ENCODE data around the gene SCARB1.

Gene SCARB1

GRCh38 chr12:124861898-124862676 lies 1.6 kb downstream of the SCARB1 start:
- no peak for DNase-seq

- no peak for DNase-seq
Observed at GRCh38 chr12:124861492-124861891, 2.2 kb downstream of the SCARB1 start.

GRCh38 chr12:124857921-124858461 lies 5.7 kb downstream of the SCARB1 start:
- DNase-seq = no peak

- no peak for DNase-seq
Observed at GRCh38 chr12:124856842-124857178, 6.9 kb downstream of the SCARB1 start.

- no peak for DNase-seq
Observed at GRCh38 chr12:124856132-124856841, 7.4 kb downstream of the SCARB1 start.

GRCh38 chr12:124855275-124855957 lies 8.2 kb downstream of the SCARB1 start:
- DNase-seq = no peak

DNA sequence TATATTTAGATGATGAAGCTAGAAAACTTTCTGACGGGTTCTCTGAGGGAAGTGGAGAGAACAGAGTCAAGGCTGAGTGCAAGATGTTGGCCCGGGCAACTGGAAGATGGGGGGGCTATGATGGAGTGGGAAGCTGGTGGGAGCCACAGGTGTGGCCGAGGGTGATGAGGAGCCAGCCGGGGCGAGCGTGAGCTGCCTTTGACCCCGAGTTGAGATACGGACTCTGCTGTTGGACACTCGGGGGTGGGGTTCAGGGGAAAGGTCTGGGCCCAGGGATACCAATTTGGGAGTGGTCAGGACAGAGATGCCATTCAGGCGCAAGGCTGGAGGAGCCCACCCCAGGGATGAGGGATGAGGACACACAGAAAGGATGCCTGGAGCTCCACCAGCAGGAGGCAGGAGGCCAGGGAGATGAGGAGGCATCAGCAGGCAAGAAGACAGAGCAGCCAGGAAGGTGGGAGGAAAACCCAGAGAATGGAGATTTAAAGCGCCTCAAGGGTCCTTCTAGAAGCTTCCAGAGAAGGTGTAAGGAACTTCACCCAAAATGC lies 9.0 kb downstream of the SCARB1 start:
- DNase-seq = no peak

DNA sequence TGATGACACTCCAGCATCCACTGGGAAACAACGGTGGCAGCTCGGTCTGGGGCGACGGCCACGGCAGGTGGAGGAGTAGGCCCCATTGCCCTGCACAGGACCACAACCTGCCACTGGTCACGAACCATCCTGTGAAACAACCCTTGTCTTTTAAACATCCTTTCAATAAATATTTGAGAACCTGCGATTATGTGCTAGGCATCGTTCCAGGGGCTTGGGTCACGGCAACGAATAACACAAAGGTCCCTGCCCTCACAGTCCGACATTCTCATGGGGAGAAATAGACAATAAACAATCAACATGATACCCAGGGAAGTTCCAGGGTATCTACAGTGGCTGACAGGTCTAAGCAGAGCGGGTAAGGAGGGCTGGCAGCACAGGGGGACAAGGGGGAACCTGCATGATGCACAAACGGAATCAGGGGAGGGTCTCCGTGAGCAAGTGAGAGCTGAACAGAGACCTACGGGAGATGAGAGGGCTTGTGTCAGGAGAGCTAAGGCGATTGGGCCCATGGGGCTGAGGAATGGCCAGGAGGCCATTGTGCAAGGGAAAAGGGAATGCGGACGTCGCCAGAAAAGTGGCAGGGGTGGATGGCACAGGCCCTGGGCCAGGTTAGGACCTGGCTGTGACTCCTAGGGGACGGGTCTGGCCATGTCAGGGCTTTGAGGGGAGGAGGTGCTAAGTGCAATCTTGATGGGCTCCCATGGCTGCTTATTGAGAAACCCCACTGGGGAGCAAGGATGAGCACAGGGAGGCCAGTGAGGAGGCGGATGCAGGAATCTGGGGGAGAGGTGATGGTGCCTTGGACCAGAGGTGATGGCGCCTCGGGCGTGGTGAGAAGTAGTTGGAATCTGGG lies 9.7 kb downstream of the SCARB1 start:
- DNase-seq = no peak

DNA sequence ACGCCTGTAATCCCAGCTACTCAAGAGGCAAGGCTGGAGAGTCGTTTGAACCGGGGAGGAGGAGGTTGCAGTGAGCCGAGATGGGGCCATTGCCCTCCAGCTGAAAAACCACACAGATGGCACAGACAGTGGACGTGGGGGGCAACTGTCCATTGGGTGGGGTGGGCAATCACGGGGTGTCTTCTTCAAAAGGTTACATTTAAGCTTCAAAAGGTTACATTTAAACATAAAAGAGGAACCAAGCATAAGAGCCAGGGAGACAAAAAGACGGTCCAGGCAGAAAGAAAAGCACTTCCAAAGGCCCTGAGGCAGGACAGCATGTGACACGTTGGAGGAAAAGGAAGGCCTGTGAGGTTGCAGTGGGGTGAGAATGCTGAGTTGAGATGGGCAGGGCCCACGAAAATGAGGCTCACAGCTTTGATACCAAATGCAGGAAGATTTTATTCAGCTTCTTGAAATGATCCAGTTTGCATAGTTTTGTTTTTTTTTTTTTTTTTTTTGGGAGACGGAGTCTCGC lies 10.7 kb downstream of the SCARB1 start:
- no peak for DNase-seq

GRCh38 chr12:124852329-124852831 lies 11.3 kb downstream of the SCARB1 start:
- no peak for DNase-seq

DNA sequence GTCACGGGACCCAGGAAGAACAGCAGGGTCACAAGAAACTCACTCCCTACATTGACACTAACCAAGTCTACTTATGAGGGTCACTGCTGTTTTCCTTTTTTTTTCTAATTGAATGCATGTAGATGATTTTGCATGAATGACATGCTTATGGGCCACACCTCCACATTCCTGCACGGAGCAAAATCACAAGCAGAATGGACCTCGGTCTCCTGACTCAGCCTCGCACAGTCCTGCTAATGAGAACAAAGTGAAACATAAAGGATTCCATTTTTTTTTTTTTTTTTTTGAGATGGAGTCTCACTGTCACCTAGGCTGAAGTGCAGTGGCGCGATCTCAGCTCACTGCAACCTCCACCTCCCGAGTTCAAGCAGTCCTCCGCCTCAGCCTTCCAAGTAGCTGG lies 12.3 kb downstream of the SCARB1 start:
- DNase-seq = no peak

- no peak for DNase-seq
Observed at GRCh38 chr12:124849382-124849781, 14.3 kb downstream of the SCARB1 start.

GRCh38 chr12:124848621-124849380 lies 14.9 kb downstream of the SCARB1 start:
- no peak for DNase-seq

DNA sequence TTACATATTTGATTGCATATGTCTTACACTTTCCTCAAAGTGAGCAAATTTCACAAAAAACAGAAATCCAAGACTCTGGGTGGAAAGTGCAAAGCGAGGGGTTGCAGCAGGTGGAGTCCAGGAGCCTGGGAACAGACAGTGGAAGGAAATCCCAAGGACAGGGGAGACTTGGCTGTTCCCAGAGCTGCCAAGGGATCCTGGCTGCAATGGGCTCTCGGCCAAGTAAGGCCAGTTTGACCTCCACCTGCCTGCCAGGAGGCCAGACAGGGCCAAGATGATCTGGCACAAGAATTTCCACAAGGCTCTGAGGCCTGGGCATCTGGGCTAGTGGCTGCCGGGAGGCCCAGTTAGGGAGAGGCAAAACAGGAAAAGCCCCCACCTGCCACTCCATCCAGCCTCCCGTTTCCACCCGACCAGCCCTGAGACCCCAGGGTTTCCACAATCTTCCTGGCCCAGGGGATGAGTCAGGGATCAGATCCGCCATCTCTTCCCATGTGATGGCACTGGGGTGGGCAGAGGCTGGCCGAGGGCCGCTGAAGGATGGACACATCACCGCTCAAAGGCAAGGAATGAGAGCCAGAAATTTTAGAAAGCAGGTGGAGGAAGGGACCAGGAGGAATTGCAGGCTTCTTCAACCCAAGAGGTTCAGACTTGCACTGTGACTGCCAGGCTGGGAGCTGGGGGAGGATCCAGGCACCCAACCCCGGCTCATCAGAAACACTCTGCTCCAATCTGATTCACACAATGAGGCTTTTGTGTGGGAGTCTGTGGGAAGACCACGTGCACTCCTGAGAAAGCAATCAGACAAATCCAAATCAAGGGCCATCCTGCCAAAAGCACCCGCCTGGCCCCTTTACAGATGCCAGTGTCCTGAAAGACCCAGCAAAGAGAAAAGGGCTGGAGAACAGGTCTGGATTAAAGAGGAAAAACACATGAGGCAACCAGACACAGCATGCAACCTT lies 16.3 kb downstream of the SCARB1 start:
- DNase-seq = no peak

- no peak for DNase-seq
Observed at GRCh38 chr12:124844411-124845397, 19.0 kb downstream of the SCARB1 start.

DNA sequence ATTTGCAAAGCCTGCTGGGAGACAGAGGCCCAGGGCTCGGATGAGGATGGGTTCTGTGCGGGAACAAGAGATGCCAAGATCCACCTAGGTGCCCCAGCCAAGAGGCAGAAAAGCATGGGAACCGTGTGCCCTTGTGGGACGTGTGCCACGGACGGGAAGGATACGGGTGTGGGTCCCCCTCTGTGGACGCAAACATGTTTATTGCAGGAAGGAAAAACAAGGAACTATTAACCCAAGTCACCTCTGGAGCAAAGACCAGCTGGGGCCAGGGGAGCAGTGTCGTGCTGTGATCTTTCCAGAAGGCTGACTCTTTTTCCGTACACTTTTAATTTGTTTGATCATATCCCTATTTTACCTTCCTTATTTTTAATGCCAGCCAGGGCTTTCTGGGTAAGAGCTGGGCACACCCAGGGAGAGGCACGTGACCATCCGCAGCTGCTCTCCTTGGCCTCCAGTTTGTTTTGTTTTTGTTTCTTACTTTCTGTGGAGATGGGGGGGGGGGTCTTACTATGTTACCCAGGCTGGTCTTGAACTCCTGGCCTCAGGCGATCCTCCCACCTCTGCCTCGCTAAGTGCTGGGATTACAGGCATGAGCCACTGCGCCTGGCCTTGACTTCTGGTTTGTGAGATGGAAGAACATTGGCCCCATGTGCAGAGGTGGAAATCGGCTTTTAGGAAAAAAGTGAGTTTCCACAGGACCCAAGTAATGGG lies 20.7 kb downstream of the SCARB1 start:
- DNase-seq = no peak

DNA sequence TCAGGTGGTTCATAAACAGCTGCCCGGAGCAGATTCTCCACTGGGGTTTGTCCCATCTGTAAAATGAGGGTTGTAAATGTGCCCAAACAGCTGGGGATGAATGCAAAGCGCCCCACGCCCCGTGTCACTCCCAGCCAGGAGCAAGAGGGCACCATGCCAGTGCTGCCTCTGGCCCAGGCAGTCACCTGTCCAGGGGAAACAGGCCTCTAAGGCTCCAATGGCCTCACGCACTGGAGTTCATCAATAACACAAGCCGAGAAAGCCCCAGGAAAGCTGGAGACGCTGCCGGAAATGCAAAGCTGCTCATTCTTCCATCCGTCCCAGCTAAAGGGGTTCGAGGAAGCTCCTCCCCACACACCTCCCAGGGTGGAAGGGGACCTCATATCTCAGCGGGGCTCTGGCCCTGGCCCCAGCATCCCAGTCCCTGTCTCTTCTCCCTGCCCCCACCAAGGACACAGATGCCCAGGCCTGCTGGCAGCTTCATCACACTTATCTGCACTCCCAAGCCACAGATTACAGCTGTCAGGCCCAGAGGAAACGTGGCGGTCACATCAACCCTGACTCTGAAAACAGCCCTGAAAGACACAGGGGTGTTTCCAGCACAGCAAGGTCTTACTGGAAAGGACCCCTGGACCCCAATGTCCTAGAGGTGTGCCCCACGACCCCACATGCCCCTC lies 21.5 kb downstream of the SCARB1 start:
- DNase-seq = no peak

Measured in stimulated activated CD4-positive, alpha-beta T cell treated with anti-CD3 and anti-CD28 coated beads, Interleukin-12 subunit alpha, Interleukin-12 subunit beta, amount 100 ng/mL, for 4 hours (primary cell).